ENCODE measurements around the gene MOCS3. TPM values are rescaled to one million over a fixed set of nuclear protein-coding genes. Genes with fewer than 3 reads are reported as not detected.

Gene MOCS3
- total and polyA plus RNA-seq, 2 experiments from 2014 or later = 4.0 to 8.6 TPM

- H3K27ac ChIP-seq = no peak overlapping the region
- no peak for TF ChIP-seq EZH2phosphoT487 (IDR thresholded peaks at IDR 0.05; ENCODE audit: low read depth, severe bottlenecking, unreplicated experiment)
- TF ChIP-seq CTCF (IDR thresholded peaks at IDR 0.05; ENCODE audit: poor library complexity) = no peak
- TF ChIP-seq EZH2 (IDR thresholded peaks at IDR 0.05; ENCODE audit: borderline replicate concordance) = no peak
- peaks cover 2% of the 10 kb centered on the region for H3K79me2 ChIP-seq
- no peaks in the 10 kb centered on the region for H3K9me2 ChIP-seq (replicated peaks; ENCODE audit: insufficient read depth)
- H3K9me3 ChIP-seq (ENCODE audit: low read depth) = no peaks in the 10 kb centered on the region
- no peak overlapping the region for H3K4me2 ChIP-seq
- 96% methylated on average over 7 of the region's 7 CpGs for WGBS (ENCODE audit: low lambda C conversion rate, missing lambda C conversion rate)
- peaks cover 5% of the 10 kb centered on the region for H3K36me3 ChIP-seq (replicated peaks; ENCODE audit: insufficient read depth, low read depth)
- no peak overlapping the region for H2AFZ ChIP-seq
- no peaks in the 10 kb centered on the region for H4K20me1 ChIP-seq (ENCODE audit: insufficient read depth, poor library complexity, severe bottlenecking)
- H3K4me3 ChIP-seq = no peak overlapping the region
- DNase-seq (ENCODE audit: low spot score) = no peak
- H3K4me1 ChIP-seq (ENCODE audit: insufficient read depth) = no peaks in the 10 kb centered on the region
- no peaks in the 10 kb centered on the region for H3K27me3 ChIP-seq
Observed at GRCh38 chr20:50943069-50943468, 15.5 kb upstream of the MOCS3 start.

DNA sequence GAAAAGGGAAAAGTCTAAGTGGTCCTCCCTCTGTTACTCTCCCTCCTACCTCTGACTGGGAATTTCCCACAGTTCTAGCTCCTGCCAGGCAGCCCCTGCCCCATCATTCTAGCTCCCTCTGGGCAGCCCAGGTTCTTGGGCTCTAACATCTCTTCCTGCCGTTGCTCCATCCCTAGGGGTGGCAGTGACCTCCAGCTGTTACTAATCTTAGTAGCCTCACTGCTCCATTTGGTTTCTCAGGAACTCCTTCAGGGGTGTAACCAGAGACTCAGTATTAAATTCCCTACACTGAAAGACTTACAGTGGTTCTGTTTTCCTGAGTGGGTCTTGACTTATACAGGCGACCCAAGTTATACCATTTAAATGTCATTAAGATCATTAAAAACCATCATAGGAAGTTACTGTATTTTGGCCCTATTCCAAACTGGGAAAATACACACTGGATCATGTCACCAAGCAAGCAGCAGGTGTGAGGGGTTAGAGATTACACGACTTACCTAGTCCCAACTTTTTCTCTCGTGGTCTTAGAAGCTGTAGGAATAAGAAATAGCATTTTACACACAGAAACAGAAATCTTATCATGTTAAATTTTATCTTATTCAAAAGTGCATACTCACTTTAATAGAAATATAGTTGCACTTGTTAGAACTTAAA, 10.4 kb upstream of the MOCS3 start:
- 89% methylated on average over 4 of the region's 4 CpGs for WGBS (ENCODE audit: low lambda C conversion rate, missing lambda C conversion rate)
- H3K9me2 ChIP-seq (replicated peaks; ENCODE audit: insufficient read depth) = no peaks in the 10 kb centered on the region

DNA sequence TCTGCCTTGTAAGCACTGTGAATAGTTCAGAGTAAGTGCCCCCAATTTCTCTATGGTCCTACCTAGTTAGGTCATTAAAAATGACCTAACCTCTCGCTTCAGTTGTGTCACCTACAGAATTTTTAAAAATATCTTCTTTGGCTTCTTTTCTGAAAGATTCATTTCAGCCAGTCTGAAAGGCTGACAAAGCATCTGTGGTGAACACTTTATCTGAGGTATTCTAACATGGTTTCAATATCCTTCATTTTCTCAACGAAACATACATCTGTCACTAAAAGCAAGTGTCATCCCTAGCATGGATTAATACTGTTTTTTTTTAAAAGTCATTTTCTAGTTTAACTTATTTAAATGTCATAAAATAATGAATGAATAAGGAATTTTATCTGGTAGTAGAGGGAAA, 5.4 kb upstream of the MOCS3 start:
- Histone ChIP-seq H3K27ac (no peak overlapping the region), H3K4me3 (no peak overlapping the region), H4K20me1 (ENCODE audit: insufficient read depth, poor library complexity, severe bottlenecking) (peaks cover 43% of the 10 kb centered on the region), H3K4me2 (no peak overlapping the region), H3K9me2 (replicated peaks; ENCODE audit: insufficient read depth) (no peaks in the 10 kb centered on the region), H3K9me3 (ENCODE audit: low read depth) (no peaks in the 10 kb centered on the region), H3K36me3 (replicated peaks; ENCODE audit: insufficient read depth, low read depth) (no peaks in the 10 kb centered on the region), H3K79me2 (peaks cover 93% of the 10 kb centered on the region), H2AFZ (no peak overlapping the region), H3K27me3 (no peaks in the 10 kb centered on the region), H3K4me1 (ENCODE audit: insufficient read depth) (no peaks in the 10 kb centered on the region)
- no peak for DNase-seq (ENCODE audit: low spot score)
- TF ChIP-seq CTCF (IDR thresholded peaks at IDR 0.05; ENCODE audit: poor library complexity) (no peak), EZH2 (IDR thresholded peaks at IDR 0.05; ENCODE audit: borderline replicate concordance) (no peak), EZH2phosphoT487 (IDR thresholded peaks at IDR 0.05; ENCODE audit: low read depth, severe bottlenecking, unreplicated experiment) (no peak)
- 97% methylated on average over 2 of the region's 2 CpGs for WGBS (ENCODE audit: low lambda C conversion rate, missing lambda C conversion rate)

More for the DNA sequence above, 10.4 kb upstream of the MOCS3 start:
- TF ChIP-seq CTCF (IDR thresholded peaks at IDR 0.05; ENCODE audit: poor library complexity) = no peak
- no peak for TF ChIP-seq EZH2 (IDR thresholded peaks at IDR 0.05; ENCODE audit: borderline replicate concordance)
- TF ChIP-seq EZH2phosphoT487 (IDR thresholded peaks at IDR 0.05; ENCODE audit: low read depth, severe bottlenecking, unreplicated experiment) = no peak
- no peak overlapping the region for H3K27ac ChIP-seq
- no peak overlapping the region for H2AFZ ChIP-seq
- peaks cover 47% of the 10 kb centered on the region for H3K79me2 ChIP-seq
- DNase-seq (ENCODE audit: low spot score) = no peak
- H4K20me1 ChIP-seq (ENCODE audit: insufficient read depth, poor library complexity, severe bottlenecking) = peaks cover 7% of the 10 kb centered on the region
- H3K4me2 ChIP-seq = no peak overlapping the region
- no peaks in the 10 kb centered on the region for H3K27me3 ChIP-seq
- no peaks in the 10 kb centered on the region for H3K4me1 ChIP-seq (ENCODE audit: insufficient read depth)
- H3K36me3 ChIP-seq (replicated peaks; ENCODE audit: insufficient read depth, low read depth) = peaks cover 5% of the 10 kb centered on the region
- no peaks in the 10 kb centered on the region for H3K9me3 ChIP-seq (ENCODE audit: low read depth)
- no peak overlapping the region for H3K4me3 ChIP-seq
